Activated CD8-positive, alpha-beta T cell treated with anti-CD3 and anti-CD28 coated beads for 36 hours (primary cell): ENCODE data around the gene PTEN. TPM values are rescaled to one million over a fixed set of nuclear protein-coding genes. Genes with fewer than 3 reads are reported as not detected.
A peak's percentile ranks its signal among the peaks of the same experiment; 100 is the strongest.
"Not testable (repeated sequence)": the region's sequence is repeated elsewhere in the genome, so short reads cannot be mapped to it uniquely, and the experiment has no call there.

Experiments
- ATAC-seq: fragments of 200-7000 bp; cut with Tn5 transposase; one replicate; pipeline ENCODE4 v1.10.0; 2021; ENCODE audit warnings: mild to moderate bottlenecking, moderate library complexity
- CTCF ChIA-PET: fragments of 350-600 bp; sonication (Branson Sonifier 250); formaldehyde crosslinking; loops from one replicate; lab custom pipeline; 2021; ENCODE audit warnings: antibody characterized with exemption; lab: Charles Lee
- POLR2A ChIA-PET: fragments of 350-600 bp; sonication (Branson Sonifier 250); formaldehyde crosslinking; loops from one replicate; lab custom pipeline; 2021; ENCODE audit warnings: antibody characterized with exemption; lab: Charles Lee
- DNase-seq: peaks from one replicate; pipeline ENCODE4 v3.0.0-alpha.2; 2020
- H3K27ac Mint-ChIP-seq: one replicate; pipeline ENCODE4 v1.8.0; 2021; ENCODE audit warnings: mild to moderate bottlenecking, mixed read lengths
- H3K27me3 Mint-ChIP-seq: one replicate; pipeline ENCODE4 v1.8.0; 2021; ENCODE audit warnings: mixed read lengths
- H3K36me3 Mint-ChIP-seq: one replicate; pipeline ENCODE4 v1.8.0; 2021; ENCODE audit warnings: low read depth, mixed read lengths
- H3K4me1 Mint-ChIP-seq: one replicate; pipeline ENCODE4 v1.8.0; 2021; ENCODE audit warnings: low read depth, mixed read lengths
- H3K4me3 Mint-ChIP-seq: one replicate; pipeline ENCODE4 v1.8.0; 2021; ENCODE audit warnings: mild to moderate bottlenecking, moderate library complexity, mixed read lengths
- H3K9me3 Mint-ChIP-seq: one replicate; pipeline ENCODE4 v1.8.0; 2021; ENCODE audit warnings: mixed read lengths
- intact Hi-C: fragments of 100-400 bp; cut with micrococcal nuclease; formaldehyde crosslinking; loops from one replicate; pipeline ENCODE4 v1.10.0; 2022
- total RNA-seq, 2 experiments: library from RNA; stranded (reverse); gene quantifications; one replicate each; pipeline ENCODE4 v1.2.3, GENCODE V29; 2021
- TF ChIP-seq, protein P1 (sequence below): fragments of 200-600 bp; IDR thresholded peaks from one replicate; pipeline ENCODE4 v1.8.0; 2022; ENCODE audit warnings: antibody characterized with exemption, mild to moderate bottlenecking

PTEN gene
- total RNA-seq, 2 experiments from 2014 or later = 48.9 to 51.8 TPM

GRCh38 chr10:87868277-87868676 lies 4.9 kb downstream of the PTEN start:
- Mint-ChIP-seq H3K36me3 (peaks cover 39% of the 10 kb centered on the region), H3K9me3 (no peaks in the 10 kb centered on the region), H3K4me3 (peak overlapping the region; percentile 54), H3K27ac (no peak overlapping the region), H3K27me3 (no peaks in the 10 kb centered on the region), H3K4me1 (peaks cover 49% of the 10 kb centered on the region)
- ChIA-PET CTCF (interaction anchor here (1.3 kb wide), 1 partner anchor 223 kb away, joined by 5 read pairs; no protein-coding TSS in a partner anchor), POLR2A (interaction anchor here (0.7 to 1.0 kb wide), 2 partner anchors 49 to 198 kb away, joined by 3 to 4 read pairs; no protein-coding TSS in a partner anchor)
- no peak for ATAC-seq
- DNase-seq = no peak
- TF ChIP-seq, protein P1, sequence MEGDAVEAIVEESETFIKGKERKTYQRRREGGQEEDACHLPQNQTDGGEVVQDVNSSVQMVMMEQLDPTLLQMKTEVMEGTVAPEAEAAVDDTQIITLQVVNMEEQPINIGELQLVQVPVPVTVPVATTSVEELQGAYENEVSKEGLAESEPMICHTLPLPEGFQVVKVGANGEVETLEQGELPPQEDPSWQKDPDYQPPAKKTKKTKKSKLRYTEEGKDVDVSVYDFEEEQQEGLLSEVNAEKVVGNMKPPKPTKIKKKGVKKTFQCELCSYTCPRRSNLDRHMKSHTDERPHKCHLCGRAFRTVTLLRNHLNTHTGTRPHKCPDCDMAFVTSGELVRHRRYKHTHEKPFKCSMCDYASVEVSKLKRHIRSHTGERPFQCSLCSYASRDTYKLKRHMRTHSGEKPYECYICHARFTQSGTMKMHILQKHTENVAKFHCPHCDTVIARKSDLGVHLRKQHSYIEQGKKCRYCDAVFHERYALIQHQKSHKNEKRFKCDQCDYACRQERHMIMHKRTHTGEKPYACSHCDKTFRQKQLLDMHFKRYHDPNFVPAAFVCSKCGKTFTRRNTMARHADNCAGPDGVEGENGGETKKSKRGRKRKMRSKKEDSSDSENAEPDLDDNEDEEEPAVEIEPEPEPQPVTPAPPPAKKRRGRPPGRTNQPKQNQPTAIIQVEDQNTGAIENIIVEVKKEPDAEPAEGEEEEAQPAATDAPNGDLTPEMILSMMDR = no peak
- intact Hi-C loops = loop anchor here (5.0 kb wide), 1 partner anchor 404 kb away; no protein-coding TSS in a partner anchor

DNA sequence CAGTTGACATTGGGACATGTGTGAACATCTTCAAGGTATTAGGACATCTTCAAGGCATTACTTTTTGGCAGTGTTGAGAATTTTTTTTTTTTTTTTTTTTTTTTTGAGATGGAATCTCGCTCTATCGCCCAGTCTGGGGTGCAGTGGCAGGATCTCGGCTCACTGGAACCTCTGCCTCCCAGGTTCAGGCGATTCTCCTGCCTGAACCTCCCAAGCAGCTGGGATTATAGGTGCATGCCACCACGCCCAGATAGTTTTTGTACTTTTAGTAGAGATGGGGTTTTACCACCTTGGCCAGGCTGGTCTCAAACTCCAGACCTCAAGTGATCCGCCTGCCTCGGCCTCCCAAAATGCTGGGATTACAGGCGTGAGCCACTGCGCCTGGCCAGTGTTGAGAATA lies 5.7 kb downstream of the PTEN start:
- H3K4me1 Mint-ChIP-seq = peaks cover 54% of the 10 kb centered on the region
- POLR2A ChIA-PET, H3K27ac Mint-ChIP-seq, H3K9me3 Mint-ChIP-seq, DNase-seq, H3K27me3 Mint-ChIP-seq, ATAC-seq: not testable (repeated sequence)
- CTCF ChIA-PET = interaction anchor here (1.3 kb wide), 1 partner anchor 222 kb away, joined by 5 read pairs; no protein-coding TSS in a partner anchor
- intact Hi-C loops = loop anchor here (5.0 kb wide), 1 partner anchor 403 kb away; no protein-coding TSS in a partner anchor
- peak overlapping the region; percentile 54 for H3K4me3 Mint-ChIP-seq
- peaks cover 39% of the 10 kb centered on the region for H3K36me3 Mint-ChIP-seq

DNA sequence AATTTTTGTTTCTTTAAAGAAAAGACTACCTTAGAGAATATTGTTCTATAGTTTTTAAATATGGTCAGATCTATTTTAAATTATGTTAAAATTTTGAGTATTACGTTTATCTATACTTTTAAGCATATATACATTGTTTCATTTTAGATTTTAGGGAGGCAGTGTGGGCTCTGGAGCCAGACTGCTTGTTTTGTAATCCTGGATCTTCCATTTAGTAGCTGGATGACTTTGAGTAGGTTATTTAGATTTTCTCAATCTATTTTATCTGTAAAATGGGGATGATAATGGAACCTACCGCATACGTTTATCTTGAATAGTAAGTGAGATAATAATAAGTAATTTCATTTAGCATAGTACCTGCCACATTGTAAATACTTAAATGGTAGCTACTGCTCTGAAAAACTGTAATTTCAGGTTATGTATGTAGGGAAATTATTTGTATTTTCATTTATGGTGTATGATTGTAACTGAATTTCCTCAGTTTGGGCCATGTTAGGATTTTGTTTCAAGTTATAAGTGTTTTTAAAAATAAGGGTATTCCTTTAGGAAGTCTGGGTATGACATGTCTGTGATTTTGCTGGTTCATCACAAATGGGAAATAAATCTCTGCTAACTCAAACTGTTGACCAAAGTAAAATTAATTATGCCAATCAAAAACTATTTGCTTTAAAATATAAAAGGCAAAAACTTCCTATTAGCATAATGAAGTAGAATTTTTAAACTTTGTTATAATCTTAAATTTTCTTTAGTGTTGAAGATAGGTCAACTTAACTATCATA lies 6.5 kb downstream of the PTEN start:
- CTCF ChIA-PET = no interaction called here
- TF ChIP-seq, protein P1 = no peak
- no peaks in the 10 kb centered on the region for H3K27me3 Mint-ChIP-seq
- H3K36me3 Mint-ChIP-seq = peaks cover 33% of the 10 kb centered on the region
- no peak overlapping the region for H3K27ac Mint-ChIP-seq
- intact Hi-C loops = loop anchor here (5.0 kb wide), 1 partner anchor 402 kb away; no protein-coding TSS in a partner anchor
- DNase-seq (no peak), ATAC-seq (no peak)
- H3K4me1 Mint-ChIP-seq = peaks cover 58% of the 10 kb centered on the region
- H3K4me3 Mint-ChIP-seq = no peak overlapping the region
- POLR2A ChIA-PET = interaction anchor here (1.1 kb wide), 1 partner anchor 52 kb away, joined by 3 read pairs; the partner anchor contains the start of gene ATAD1
- H3K9me3 Mint-ChIP-seq = no peaks in the 10 kb centered on the region

GRCh38 chr10:87872828-87873227 lies 9.4 kb downstream of the PTEN start:
- H3K4me1 Mint-ChIP-seq = peaks cover 61% of the 10 kb centered on the region
- POLR2A ChIA-PET = interaction anchor here (0.6 to 1.0 kb wide), 2 partner anchors 10 to 156 kb away, joined by 3 to 5 read pairs; partner anchors contain the start of genes KLLN and PTEN
- ATAC-seq (no peak), DNase-seq (no peak)
- intact Hi-C loops = no loop called here
- H3K36me3 Mint-ChIP-seq = peaks cover 19% of the 10 kb centered on the region
- no peak overlapping the region for H3K27ac Mint-ChIP-seq
- no peak overlapping the region for H3K4me3 Mint-ChIP-seq
- H3K27me3 Mint-ChIP-seq = no peaks in the 10 kb centered on the region
- TF ChIP-seq, protein P1 = no peak
- no peaks in the 10 kb centered on the region for H3K9me3 Mint-ChIP-seq
- CTCF ChIA-PET = no interaction called here

GRCh38 chr10:87873656-87874055 lies 10.2 kb downstream of the PTEN start:
- Mint-ChIP-seq H3K4me3 (no peak overlapping the region), H3K9me3 (no peaks in the 10 kb centered on the region), H3K36me3 (peaks cover 19% of the 10 kb centered on the region), H3K4me1 (peaks cover 55% of the 10 kb centered on the region), H3K27ac (no peak overlapping the region), H3K27me3 (no peaks in the 10 kb centered on the region)
- ChIA-PET CTCF (interaction anchor here (0.6 kb wide), 1 partner anchor 33 kb away, joined by 3 read pairs; no protein-coding TSS in a partner anchor), POLR2A (interaction anchor here (0.6 kb wide), 1 partner anchor 155 kb away, joined by 5 read pairs; no protein-coding TSS in a partner anchor)
- intact Hi-C loops = no loop called here
- ATAC-seq (no peak), DNase-seq (no peak)
- TF ChIP-seq, protein P1 = no peak
